ENCODE data around the gene PPFIBP2. TPM values are rescaled to one million over a fixed set of nuclear protein-coding genes. Genes with fewer than 3 reads are reported as not detected.

Gene PPFIBP2
- total RNA-seq, 1 experiment from 2014 or later = 5.7 TPM

DNA sequence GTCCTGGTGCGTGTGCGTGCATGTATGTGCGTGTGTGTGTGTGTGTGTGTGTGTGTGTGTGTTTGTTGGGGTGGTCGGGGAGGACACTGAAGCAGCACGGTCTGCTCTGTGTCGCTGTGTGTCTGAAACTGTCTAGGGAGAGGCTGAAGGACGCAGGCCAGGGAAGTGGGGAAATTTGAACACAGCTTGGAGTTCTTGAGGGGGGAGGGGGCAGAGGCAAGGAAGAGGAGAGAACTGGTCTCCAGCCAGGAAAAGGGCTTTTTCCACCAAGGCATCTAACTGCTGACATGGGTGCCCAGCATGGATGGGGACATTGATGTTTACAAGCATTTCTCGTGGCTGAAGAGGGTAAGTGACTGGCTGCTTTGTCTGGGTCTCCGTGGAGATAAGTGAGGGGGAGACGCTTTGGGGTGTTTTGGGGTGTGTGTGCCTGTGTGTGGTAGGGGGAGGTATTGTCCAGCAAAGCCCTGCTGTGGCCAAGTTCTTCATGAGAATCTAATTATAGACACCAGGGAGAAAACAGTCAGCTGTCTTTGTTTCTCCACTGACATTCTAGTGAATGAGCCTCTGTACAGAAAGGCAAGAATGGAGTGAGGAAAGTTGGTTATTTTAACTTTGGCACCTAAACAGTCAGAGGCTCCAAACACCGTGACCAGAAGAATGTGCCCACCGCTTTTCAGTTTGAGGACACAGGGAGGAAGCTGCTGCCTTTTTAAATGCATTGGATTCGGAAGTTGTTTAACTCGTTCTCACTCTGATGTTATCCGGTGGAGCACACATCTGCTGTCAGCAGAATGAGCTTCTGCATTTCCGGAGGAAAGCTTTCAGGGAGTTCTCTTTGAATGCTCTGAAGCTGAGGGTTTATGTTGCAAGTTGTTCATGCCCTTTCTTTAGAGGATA, 63.7 kb downstream of the PPFIBP2 start:
- TF ChIP-seq POLR2AphosphoS5 (IDR thresholded peaks at IDR 0.05; ENCODE audit: low read depth, low read length) = no peak

DNA sequence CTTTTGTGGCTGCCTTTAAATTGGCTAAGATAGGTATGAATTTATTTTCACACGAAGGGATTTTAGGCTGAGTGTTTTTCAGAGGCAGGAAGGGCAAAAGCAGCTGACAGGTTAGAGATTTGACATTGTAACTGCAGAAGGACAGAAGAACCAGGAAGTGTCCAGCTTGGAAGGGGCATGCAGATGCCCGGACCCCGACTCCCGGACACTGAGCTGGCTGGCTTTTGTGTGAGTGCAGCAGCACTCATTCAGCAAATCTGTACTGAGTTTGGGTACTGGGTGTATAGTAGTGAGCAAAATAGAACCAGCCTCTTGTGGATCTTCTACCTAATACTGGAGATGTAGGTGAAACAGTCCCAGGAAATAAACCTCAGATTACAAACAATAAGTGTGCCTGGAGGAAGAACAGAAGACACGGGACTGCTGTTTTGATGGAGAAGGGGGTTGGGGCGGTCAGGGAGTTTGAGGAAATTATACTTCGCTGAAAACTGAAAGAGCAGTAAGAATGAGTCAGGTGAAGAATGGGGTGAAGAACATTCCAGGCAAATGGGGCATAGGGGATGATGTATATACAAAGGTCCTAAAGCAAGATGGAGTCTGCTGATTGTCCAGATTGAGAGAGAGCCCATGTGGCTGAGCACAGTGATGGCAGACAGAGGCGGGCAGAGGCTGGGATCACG, 64.6 kb downstream of the PPFIBP2 start:
- H3K27me3 ChIP-seq (ENCODE audit: insufficient read depth, low read length) = peaks cover 14% of the 10 kb centered on the region; the same call in 1 of the 2 replicates
- H3K9me3 ChIP-seq (ENCODE audit: control insufficient read depth in 1 of 2, insufficient read depth in 1 of 2, low read depth in 1 of 2, low read length in 2 of 2) = no peaks in the 10 kb centered on the region
- H3K9ac ChIP-seq (ENCODE audit: low read length) = no peak overlapping the region
- CTCF ChIA-PET = no interaction called here
- DNase-seq (ENCODE audit: low read depth, low spot score) = no peak
- RAD21 ChIA-PET (ENCODE audit: low non-redundant PET in 1 of 2, low total read pairs in 2 of 2, uncharacterized antibody in 2 of 2, unreplicated experiment in 2 of 2) = no interaction called here
- no peaks in the 10 kb centered on the region for H3K36me3 ChIP-seq (ENCODE audit: control insufficient read depth in 1 of 2, insufficient read depth in 2 of 2, low read length in 2 of 2)
- H3K79me2 ChIP-seq (ENCODE audit: insufficient read depth, low read length) = no peaks in the 10 kb centered on the region
- H2AFZ ChIP-seq (ENCODE audit: low read depth, low read length, poor library complexity, severe bottlenecking) = no peak overlapping the region
- no peak overlapping the region for H3K27ac ChIP-seq (ENCODE audit: low read depth, low read length)
- POLR2A ChIA-PET = no interaction called here
- H3K4me2 ChIP-seq (ENCODE audit: low read length) = no peak overlapping the region
- ATAC-seq = no peak
- intact Hi-C loops (cut with micrococcal nuclease) = no loop called here
- no TSS peak for BruUV-seq (replicated peaks)
- no peaks in the 10 kb centered on the region for H3K9me2 ChIP-seq (ENCODE audit: insufficient read depth)
- no peak overlapping the region for H3K4me3 ChIP-seq (replicated peaks in 1 of 2; ENCODE audit: low read depth in 1 of 2, low read length in 2 of 2)
- peaks cover 12 to 19% of the 10 kb centered on the region in 2 experiments for H3K4me1 ChIP-seq (ENCODE audit: control insufficient read depth in 1 of 2, insufficient read depth in 2 of 2, low read length in 2 of 2)
- H4K20me1 ChIP-seq (ENCODE audit: insufficient read depth) = no peaks in the 10 kb centered on the region
- TF ChIP-seq SRF (IDR thresholded peaks at IDR 0.05; ENCODE audit: low read depth) (no peak), POLR2A (IDR thresholded peaks at IDR 0.05; ENCODE audit: borderline replicate concordance, extremely low read depth, insufficient read depth, insufficient read length) (no peak), REST (IDR thresholded peaks at IDR 0.05; ENCODE audit: low read depth) (no peak), FOSL1 (IDR thresholded peaks at IDR 0.05; ENCODE audit: low read depth) (no peak), ZNF274 (IDR thresholded peaks at IDR 0.05; ENCODE audit: low read depth, low read length) (no peak), EGR1 (IDR thresholded peaks at IDR 0.05; ENCODE audit: low read depth) (no peak), YY1 (IDR thresholded peaks at IDR 0.05; ENCODE audit: extremely low read depth, insufficient replicate concordance, low read depth, low read length) (no peak), ZFX (IDR thresholded peaks at IDR 0.05) (no peak), POLR2AphosphoS5 (IDR thresholded peaks at IDR 0.05; ENCODE audit: low read depth, low read length) (no peak), EZH2phosphoT487 (IDR thresholded peaks at IDR 0.05; ENCODE audit: borderline replicate concordance) (no peak)
- TF ChIP-seq, protein P1, sequence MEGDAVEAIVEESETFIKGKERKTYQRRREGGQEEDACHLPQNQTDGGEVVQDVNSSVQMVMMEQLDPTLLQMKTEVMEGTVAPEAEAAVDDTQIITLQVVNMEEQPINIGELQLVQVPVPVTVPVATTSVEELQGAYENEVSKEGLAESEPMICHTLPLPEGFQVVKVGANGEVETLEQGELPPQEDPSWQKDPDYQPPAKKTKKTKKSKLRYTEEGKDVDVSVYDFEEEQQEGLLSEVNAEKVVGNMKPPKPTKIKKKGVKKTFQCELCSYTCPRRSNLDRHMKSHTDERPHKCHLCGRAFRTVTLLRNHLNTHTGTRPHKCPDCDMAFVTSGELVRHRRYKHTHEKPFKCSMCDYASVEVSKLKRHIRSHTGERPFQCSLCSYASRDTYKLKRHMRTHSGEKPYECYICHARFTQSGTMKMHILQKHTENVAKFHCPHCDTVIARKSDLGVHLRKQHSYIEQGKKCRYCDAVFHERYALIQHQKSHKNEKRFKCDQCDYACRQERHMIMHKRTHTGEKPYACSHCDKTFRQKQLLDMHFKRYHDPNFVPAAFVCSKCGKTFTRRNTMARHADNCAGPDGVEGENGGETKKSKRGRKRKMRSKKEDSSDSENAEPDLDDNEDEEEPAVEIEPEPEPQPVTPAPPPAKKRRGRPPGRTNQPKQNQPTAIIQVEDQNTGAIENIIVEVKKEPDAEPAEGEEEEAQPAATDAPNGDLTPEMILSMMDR (IDR thresholded peaks at IDR 0.05 in 2 of 3, conservative IDR thresholded peaks at IDR 0.05 in 1 of 3; ENCODE audit: borderline replicate concordance in 1 of 3, insufficient read depth in 1 of 3, low read depth in 2 of 3, low read length in 2 of 3) = no peak
- TF ChIP-seq, protein P2, sequence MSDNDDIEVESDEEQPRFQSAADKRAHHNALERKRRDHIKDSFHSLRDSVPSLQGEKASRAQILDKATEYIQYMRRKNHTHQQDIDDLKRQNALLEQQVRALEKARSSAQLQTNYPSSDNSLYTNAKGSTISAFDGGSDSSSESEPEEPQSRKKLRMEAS (IDR thresholded peaks at IDR 0.05) = no peak

More for the DNA sequence above, 63.7 kb downstream of the PPFIBP2 start:
- Histone ChIP-seq H3K27ac (ENCODE audit: low read depth, low read length) (no peak overlapping the region), H4K20me1 (ENCODE audit: insufficient read depth) (no peaks in the 10 kb centered on the region), H3K27me3 (ENCODE audit: insufficient read depth, low read length) (peaks cover 5% of the 10 kb centered on the region; the same call in 1 of the 2 replicates), H3K36me3 (ENCODE audit: control insufficient read depth in 1 of 2, insufficient read depth in 2 of 2, low read length in 2 of 2) (no peaks in the 10 kb centered on the region), H3K4me1 (ENCODE audit: control insufficient read depth in 1 of 2, insufficient read depth in 2 of 2, low read length in 2 of 2) (peaks cover 12 to 19% of the 10 kb centered on the region in 2 experiments), H3K79me2 (ENCODE audit: insufficient read depth, low read length) (no peaks in the 10 kb centered on the region), H2AFZ (ENCODE audit: low read depth, low read length, poor library complexity, severe bottlenecking) (no peak overlapping the region), H3K9ac (ENCODE audit: low read length) (no peak overlapping the region), H3K9me2 (ENCODE audit: insufficient read depth) (no peaks in the 10 kb centered on the region), H3K4me2 (ENCODE audit: low read length) (no peak overlapping the region), H3K4me3 (replicated peaks in 1 of 2; ENCODE audit: low read depth in 1 of 2, low read length in 2 of 2) (no peak overlapping the region), H3K9me3 (ENCODE audit: control insufficient read depth in 1 of 2, insufficient read depth in 1 of 2, low read depth in 1 of 2, low read length in 2 of 2) (no peaks in the 10 kb centered on the region)
- intact Hi-C loops (cut with micrococcal nuclease) = no loop called here
- RAD21 ChIA-PET (ENCODE audit: low non-redundant PET in 1 of 2, low total read pairs in 2 of 2, uncharacterized antibody in 2 of 2, unreplicated experiment in 2 of 2) = no interaction called here
- no peak for DNase-seq (ENCODE audit: low read depth, low spot score)
- BruUV-seq (replicated peaks) = no TSS peak
- CTCF ChIA-PET = no interaction called here
- POLR2A ChIA-PET = no interaction called here
- ATAC-seq = no peak

Measured in HCT116 (cell line).